Astrocyte (in vitro differentiated cells and primary cell): ENCODE measurements around the gene FBXO10. TPM values are rescaled to one million over a fixed set of nuclear protein-coding genes. Genes with fewer than 3 reads are reported as not detected.

Experiments
- DNase-seq: peaks from one replicate; pipeline ENCODE4 v3.0.0-alpha.2; 2010; ENCODE audit warnings: low read depth
- FAIRE-seq: peaks from 2 replicates; lab custom pipeline; 2011; peaks lifted over from hg19 to GRCh38; lab: Jason Lieb, UNC
- H2AFZ ChIP-seq: 2 replicates; pipeline ENCODE4 v1.6.0; 2012; ENCODE audit warnings: low read depth, low read length, inconsistent platforms
- H3K27ac ChIP-seq: 2 replicates; pipeline ENCODE4 v1.5.1; 2011; ENCODE audit warnings: low read depth, low read length, inconsistent platforms
- H3K27me3 ChIP-seq: 2 replicates; pipeline ENCODE4 v1.6.0; 2011; ENCODE audit warnings: low read length, inconsistent platforms; ENCODE audit not compliant: insufficient read depth
- H3K36me3 ChIP-seq: 2 replicates; pipeline ENCODE4 v1.5.1; 2011; ENCODE audit warnings: low read length, inconsistent platforms; ENCODE audit not compliant: insufficient read depth
- H3K4me1 ChIP-seq: 2 replicates; pipeline ENCODE4 v1.5.1; 2011; ENCODE audit warnings: low read length, inconsistent platforms; ENCODE audit not compliant: insufficient read depth
- H3K4me2 ChIP-seq: 2 replicates; pipeline ENCODE4 v1.6.0; 2012; ENCODE audit warnings: low read length, inconsistent platforms
- H3K4me3 ChIP-seq: 2 replicates; pipeline ENCODE4 v1.5.1; 2011; ENCODE audit warnings: low read depth, mild to moderate bottlenecking, low read length, inconsistent platforms; ENCODE audit not compliant: insufficient read depth
- H3K79me2 ChIP-seq: 2 replicates; pipeline ENCODE4 v1.6.0; 2012; ENCODE audit warnings: mild to moderate bottlenecking, low read length, inconsistent platforms; ENCODE audit not compliant: insufficient read depth
- H3K9ac ChIP-seq: 2 replicates; pipeline ENCODE4 v1.6.0; 2012; ENCODE audit warnings: mild to moderate bottlenecking, low read length, inconsistent platforms
- H3K9me3 ChIP-seq: 2 replicates; pipeline ENCODE4 v1.5.1; 2012; ENCODE audit warnings: low read depth, mild to moderate bottlenecking, low read length, inconsistent platforms; ENCODE audit not compliant: insufficient read depth
- H4K20me1 ChIP-seq: 2 replicates; pipeline ENCODE4 v1.6.0; 2012; ENCODE audit warnings: low read length, inconsistent platforms; ENCODE audit not compliant: insufficient read depth
- H3K27ac Mint-ChIP-seq: one replicate; pipeline ENCODE4 v1.8.0; 2021; ENCODE audit warnings: mild to moderate bottlenecking, mixed read lengths; ENCODE audit not compliant: unreplicated experiment
- H3K27me3 Mint-ChIP-seq: one replicate; pipeline ENCODE4 v1.8.0; 2021; ENCODE audit warnings: low read depth, mixed read lengths; ENCODE audit not compliant: unreplicated experiment
- H3K36me3 Mint-ChIP-seq: one replicate; pipeline ENCODE4 v1.8.0; 2021; ENCODE audit warnings: low read depth, mixed read lengths; ENCODE audit not compliant: unreplicated experiment
- H3K4me1 Mint-ChIP-seq: one replicate; pipeline ENCODE4 v1.8.0; 2021; ENCODE audit warnings: low read depth, mixed read lengths; ENCODE audit not compliant: unreplicated experiment
- H3K4me3 Mint-ChIP-seq: one replicate; pipeline ENCODE4 v1.8.0; 2021; ENCODE audit warnings: mild to moderate bottlenecking, moderate library complexity, mixed read lengths; ENCODE audit not compliant: unreplicated experiment
- H3K9me3 Mint-ChIP-seq: one replicate; pipeline ENCODE4 v1.8.0; 2021; ENCODE audit warnings: mild to moderate bottlenecking, mixed read lengths; ENCODE audit not compliant: unreplicated experiment
- CTCF ChIP-seq: IDR thresholded peaks from 2 replicates; pipeline ENCODE4 v1.5.1; 2011; ENCODE audit warnings: low read depth, mild to moderate bottlenecking, inconsistent platforms, low read length, moderate library complexity; ENCODE audit not compliant: insufficient read depth
- EZH2 ChIP-seq: IDR thresholded peaks from 2 replicates; pipeline ENCODE4 v1.6.1; 2012; ENCODE audit warnings: mild to moderate bottlenecking, low read length, inconsistent platforms; ENCODE audit not compliant: insufficient read depth
- total RNA-seq: library from RNA; stranded (reverse); gene quantifications from 2 replicates; pipeline ENCODE4 v1.2.1, GENCODE V29; 2021

The FBXO10 gene
- total RNA-seq, 1 donor from 2014 or later: 12.7 TPM

GRCh38 chr9:37575001-37575400 is 1.2 kb downstream of the FBXO10 start:
- H3K9ac ChIP-seq: peak overlapping the region; percentile 88
- H3K79me2 ChIP-seq: peaks cover 30% of the 10 kb centered on the region
- peak overlapping the region; percentile 97 for H3K4me2 ChIP-seq
- peak overlapping the region; percentile 79 for H3K4me3 ChIP-seq
- TF ChIP-seq CTCF (no peak), EZH2 (no peak)
- Mint-ChIP-seq H3K4me3 (peak overlapping the region; percentile 84), H3K9me3 (no peaks in the 10 kb centered on the region), H3K36me3 (peaks cover 2% of the 10 kb centered on the region), H3K4me1 (peaks cover 22% of the 10 kb centered on the region), H3K27me3 (no peaks in the 10 kb centered on the region), H3K27ac (peak overlapping the region; percentile 66)
- no peak for FAIRE-seq
- no peaks in the 10 kb centered on the region for H3K9me3 ChIP-seq
- peak; percentile 30 for DNase-seq
- peaks cover 26% of the 10 kb centered on the region for H4K20me1 ChIP-seq
- H3K4me1 ChIP-seq: peaks cover 18% of the 10 kb centered on the region
- H3K27ac ChIP-seq: no peak overlapping the region
- H3K36me3 ChIP-seq: no peaks in the 10 kb centered on the region
- H3K27me3 ChIP-seq: no peaks in the 10 kb centered on the region
- H2AFZ ChIP-seq: no peak overlapping the region

- FAIRE-seq (no peak), DNase-seq (no peak)
- peaks cover 26% of the 10 kb centered on the region for H4K20me1 ChIP-seq
- H3K4me1 ChIP-seq: peaks cover 18% of the 10 kb centered on the region
- peaks cover 36% of the 10 kb centered on the region for H3K79me2 ChIP-seq
- H3K27me3 ChIP-seq: no peaks in the 10 kb centered on the region
- Mint-ChIP-seq H3K27me3 (no peaks in the 10 kb centered on the region), H3K4me3 (peak overlapping the region; percentile 36), H3K27ac (peak overlapping the region; percentile 8), H3K9me3 (no peaks in the 10 kb centered on the region), H3K4me1 (peaks cover 22% of the 10 kb centered on the region), H3K36me3 (peaks cover 2% of the 10 kb centered on the region)
- H2AFZ ChIP-seq: no peak overlapping the region
- no peak overlapping the region for H3K27ac ChIP-seq
- no peaks in the 10 kb centered on the region for H3K9me3 ChIP-seq
- no peak overlapping the region for H3K4me3 ChIP-seq
- no peaks in the 10 kb centered on the region for H3K36me3 ChIP-seq
- H3K9ac ChIP-seq: peak overlapping the region; percentile 23
- peak overlapping the region; percentile 49 for H3K4me2 ChIP-seq
- TF ChIP-seq EZH2 (no peak), CTCF (no peak)
These were observed 1.9 kb downstream of the FBXO10 start for GRCh38 chr9:37574241-37574721.

- Histone ChIP-seq H3K9me3 (no peaks in the 10 kb centered on the region), H3K4me1 (peaks cover 14% of the 10 kb centered on the region), H3K4me2 (no peak overlapping the region), H3K36me3 (no peaks in the 10 kb centered on the region), H3K4me3 (no peak overlapping the region), H3K27me3 (no peaks in the 10 kb centered on the region), H3K27ac (no peak overlapping the region), H3K9ac (no peak overlapping the region), H4K20me1 (peaks cover 33% of the 10 kb centered on the region), H2AFZ (no peak overlapping the region), H3K79me2 (peaks cover 39% of the 10 kb centered on the region)
- H3K27me3 Mint-ChIP-seq: no peaks in the 10 kb centered on the region
- FAIRE-seq: no peak
- no peak for DNase-seq
- H3K4me3 Mint-ChIP-seq: no peak overlapping the region
- TF ChIP-seq EZH2 (no peak), CTCF (no peak)
- no peak overlapping the region for H3K27ac Mint-ChIP-seq
- no peaks in the 10 kb centered on the region for H3K9me3 Mint-ChIP-seq
- peaks cover 5% of the 10 kb centered on the region for H3K36me3 Mint-ChIP-seq
- peaks cover 22% of the 10 kb centered on the region for H3K4me1 Mint-ChIP-seq
These were observed 4.9 kb downstream of the FBXO10 start for GRCh38 chr9:37571282-37571681.
